ENCODE results near the gene TAAR6. TPM values are rescaled to one million over a fixed set of nuclear protein-coding genes. Genes with fewer than 3 reads are reported as not detected.
"Not testable (repeated sequence)": the region's sequence is repeated elsewhere in the genome, so short reads cannot be mapped to it uniquely, and the experiment has no call there.

Gene TAAR6
- total RNA-seq = not detected in 2 replicates

- no peak for DNase-seq (ENCODE audit: low read depth in 2 of 2)
Measured at GRCh38 chr6:132570221-132570777, at the start of gene TAAR6. TSS of gene TAAR6 (plus strand) at chr6:132570322. CDS start at chr6:132570322, 0 bp downstream.

GRCh38 chr6:132520953-132521352 lies 49.2 kb upstream of the TAAR6 start:
- DNase-seq (ENCODE audit: low read depth in 2 of 2) = no peak

- DNase-seq (ENCODE audit: low read depth in 2 of 2) = no peak
Measured at GRCh38 chr6:132524646-132525045, 45.5 kb upstream of the TAAR6 start.

- DNase-seq (ENCODE audit: low read depth in 2 of 2) = no peak
Measured at GRCh38 chr6:132525866-132526265, 44.3 kb upstream of the TAAR6 start.

GRCh38 chr6:132526461-132526860 lies 43.7 kb upstream of the TAAR6 start:
- DNase-seq (ENCODE audit: low read depth in 2 of 2) = no peak

- DNase-seq (ENCODE audit: low read depth in 2 of 2) = peak in 1 of 2 donors; percentile 10
Measured at GRCh38 chr6:132527791-132528190, 42.3 kb upstream of the TAAR6 start.

- DNase-seq (ENCODE audit: low read depth in 2 of 2) = peak; percentile 71 to 81
Measured at GRCh38 chr6:132530293-132530974, 39.7 kb upstream of the TAAR6 start.

- DNase-seq (ENCODE audit: low read depth in 2 of 2) = not testable (repeated sequence)
Measured at GRCh38 chr6:132534546-132534945, 35.6 kb upstream of the TAAR6 start.

GRCh38 chr6:132537145-132537544 lies 33.0 kb upstream of the TAAR6 start:
- DNase-seq (ENCODE audit: low read depth in 2 of 2) = no peak

- no peak for DNase-seq (ENCODE audit: low read depth in 2 of 2)
Measured at GRCh38 chr6:132537977-132538376, 32.1 kb upstream of the TAAR6 start, which contains the start of gene TAAR9. TSS of gene TAAR9 (plus strand) at chr6:132538277. CDS start at chr6:132538290, 13 bp downstream.

- DNase-seq (ENCODE audit: low read depth in 2 of 2) = no peak
Measured at GRCh38 chr6:132544826-132545225, 25.3 kb upstream of the TAAR6 start.

GRCh38 chr6:132548746-132549463 lies 21.2 kb upstream of the TAAR6 start:
- DNase-seq (ENCODE audit: low read depth in 2 of 2) = no peak

GRCh38 chr6:132551214-132551613 lies 18.9 kb upstream of the TAAR6 start:
- no peak for DNase-seq (ENCODE audit: low read depth in 2 of 2)

GRCh38 chr6:132552372-132552771 lies 17.8 kb upstream of the TAAR6 start, which contains the start of gene TAAR8:
TSS of gene TAAR8 (plus strand) at chr6:132552672. CDS start at chr6:132552693, 21 bp downstream.
- no peak for DNase-seq (ENCODE audit: low read depth in 2 of 2)

- DNase-seq (ENCODE audit: low read depth in 2 of 2) = not testable (repeated sequence)
Measured at GRCh38 chr6:132560087-132560486, 10.0 kb upstream of the TAAR6 start.

GRCh38 chr6:132566404-132566803 lies 3.7 kb upstream of the TAAR6 start:
- no peak for DNase-seq (ENCODE audit: low read depth in 2 of 2)

GRCh38 chr6:132567566-132567965 lies 2.6 kb upstream of the TAAR6 start:
- no peak for DNase-seq (ENCODE audit: low read depth in 2 of 2)

GRCh38 chr6:132568611-132569010 lies 1.5 kb upstream of the TAAR6 start:
- no peak for DNase-seq (ENCODE audit: low read depth in 2 of 2)

- no peak for DNase-seq (ENCODE audit: low read depth in 2 of 2)
Measured at GRCh38 chr6:132569170-132569569, 952 bp upstream of the TAAR6 start.

GRCh38 chr6:132571774-132572173 lies 1.7 kb downstream of the TAAR6 start:
- no peak for DNase-seq (ENCODE audit: low read depth in 2 of 2)

GRCh38 chr6:132584698-132585097 lies 14.6 kb downstream of the TAAR6 start:
- DNase-seq (ENCODE audit: low read depth in 2 of 2) = no peak

- no peak for DNase-seq (ENCODE audit: low read depth in 2 of 2)
Measured at GRCh38 chr6:132587424-132587823, 17.3 kb downstream of the TAAR6 start.

Data from lung microvascular endothelial cell (primary cell).